ENCODE results near the gene PSD4. TPM values are rescaled to one million over a fixed set of nuclear protein-coding genes. Genes with fewer than 3 reads are reported as not detected.

Gene PSD4
- polyA plus RNA-seq, 2 of the 4 experiments (the other 2 are of a cell fraction): 5.4 to 21.6 TPM

- FAIRE-seq (no peak), ATAC-seq (peak in 1 of 2 experiments; percentile 52; a peak in 3 of 6 replicates), DNase-seq (ENCODE audit: low read depth in 1 of 2, low spot score in 1 of 2) (no peak)
- Histone ChIP-seq H3K27ac (no peak overlapping the region), H3K4me2 (no peak overlapping the region), H3K9me3 (no peaks in the 10 kb centered on the region), H3K4me1 (no peaks in the 10 kb centered on the region), H3K4me3 (no peak overlapping the region)
- ChIA-PET CTCF (interaction anchor here (0.8 to 3.1 kb wide), 2 partner anchors 13 to 47 kb away, joined by 3 to 18 read pairs; no protein-coding TSS in a partner anchor), POLR2A (no interaction called here)
- no peak for TF ChIP-seq HEYL (CRISPR knock-in tag; IDR thresholded peaks at IDR 0.05)
- no peak for TF ChIP-seq POLR2A (IDR thresholded peaks at IDR 0.05; ENCODE audit: low read length)
- TF ChIP-seq PBX3 (IDR thresholded peaks at IDR 0.05): no peak
- TF ChIP-seq RNF2 (IDR thresholded peaks at IDR 0.05; ENCODE audit: borderline replicate concordance, low read depth): no peak
- TF ChIP-seq KDM5A (IDR thresholded peaks at IDR 0.05): no peak
- TF ChIP-seq SREBF2 (IDR thresholded peaks at IDR 0.05): no peak
- TF ChIP-seq KDM1A (IDR thresholded peaks at IDR 0.05; ENCODE audit: low read depth): no peak
- WGBS (ENCODE audit: missing lambda C conversion rate): 70% methylated on average over 10 of the region's 10 CpGs
Measured at GRCh38 chr2:113185664-113186432, 12.1 kb downstream of the PSD4 start.

- WGBS (ENCODE audit: missing lambda C conversion rate): 65% methylated on average over 5 of the region's 5 CpGs
- ATAC-seq: peak in 1 of 2 experiments; percentile 34; a peak in 1 of 6 replicates
- no peak for TF ChIP-seq ZNF302 (CRISPR knock-in tag; IDR thresholded peaks at IDR 0.05)
- FAIRE-seq: no peak
- no peak for DNase-seq (ENCODE audit: low read depth in 1 of 2, low spot score in 1 of 2)
- Histone ChIP-seq H3K4me1 (no peaks in the 10 kb centered on the region), H3K4me3 (no peak overlapping the region), H3K27ac (no peak overlapping the region), H3K9me3 (no peaks in the 10 kb centered on the region), H3K4me2 (no peak overlapping the region)
- POLR2A ChIA-PET: no interaction called here
- CTCF ChIA-PET: interaction anchor here (0.8 to 3.1 kb wide), 2 partner anchors 12 to 47 kb away, joined by 3 to 18 read pairs; no protein-coding TSS in a partner anchor
Measured at GRCh38 chr2:113186433-113186796, 12.6 kb downstream of the PSD4 start.

GRCh38 chr2:113187771-113188170 is 14.0 kb downstream of the PSD4 start:
- POLR2A ChIA-PET: no interaction called here
- CTCF ChIA-PET: interaction anchor here (3.1 kb wide), 1 partner anchor 11 kb away, joined by 18 read pairs; no protein-coding TSS in a partner anchor
- Histone ChIP-seq H3K9me3 (no peaks in the 10 kb centered on the region), H3K27ac (no peak overlapping the region), H3K4me3 (no peak overlapping the region), H3K4me1 (no peaks in the 10 kb centered on the region), H3K4me2 (no peak overlapping the region)
- 70% methylated on average over 6 of the region's 6 CpGs for WGBS (ENCODE audit: missing lambda C conversion rate)
- DNase-seq (ENCODE audit: low read depth in 1 of 2, low spot score in 1 of 2) (no peak), FAIRE-seq (no peak), ATAC-seq (no peak)
- no peak for TF ChIP-seq REST (IDR thresholded peaks at IDR 0.05)
- TF ChIP-seq EHF (CRISPR knock-in tag; IDR thresholded peaks at IDR 0.05): no peak
- TF ChIP-seq E2F6 (IDR thresholded peaks at IDR 0.05; ENCODE audit: borderline replicate concordance, low read depth): no peak
- TF ChIP-seq KDM1A (IDR thresholded peaks at IDR 0.05; ENCODE audit: low read depth): no peak
- no peak for TF ChIP-seq RARB (CRISPR knock-in tag; IDR thresholded peaks at IDR 0.05)
- no peak for TF ChIP-seq EP300 (IDR thresholded peaks at IDR 0.05)
- TF ChIP-seq CBX8 (IDR thresholded peaks at IDR 0.05): no peak
- TF ChIP-seq FOXS1 (CRISPR knock-in tag; IDR thresholded peaks at IDR 0.05): no peak
- TF ChIP-seq FOSL2 (IDR thresholded peaks at IDR 0.05): no peak
- no peak for TF ChIP-seq FOSL2 (CRISPR knock-in tag; IDR thresholded peaks at IDR 0.05)
- TF ChIP-seq CTCF (IDR thresholded peaks at IDR 0.05): no peak
- TF ChIP-seq POLR2AphosphoS2 (conservative IDR thresholded peaks at IDR 0.05; ENCODE audit: low read length): no peak
- no peak for TF ChIP-seq RCOR1 (IDR thresholded peaks at IDR 0.05; ENCODE audit: low read depth, low read length)
- TF ChIP-seq NR3C1 (IDR thresholded peaks at IDR 0.05): no peak
- TF ChIP-seq RNF2 (IDR thresholded peaks at IDR 0.05; ENCODE audit: borderline replicate concordance, low read depth): no peak
- no peak for TF ChIP-seq GATA3 (IDR thresholded peaks at IDR 0.05; ENCODE audit: borderline replicate concordance)
- no peak for TF ChIP-seq POLR2A (IDR thresholded peaks at IDR 0.05; ENCODE audit: low read length)

All from A549 (cell line).